ENCODE measurements around the gene ITIH2. TPM values are rescaled to one million over a fixed set of nuclear protein-coding genes. Genes with fewer than 3 reads are reported as not detected.

ITIH2 gene
- total RNA-seq, 4 donors from 2014 or later: not detected

GRCh38 chr10:7797582-7797981, 94.5 kb downstream of the ITIH2 start:
- intact Hi-C loops (cut with DNase I; ENCODE audit: low total_unique reads): no loop called here
- no peaks in the 10 kb centered on the region for H3K9me3 ChIP-seq
- no peaks in the 10 kb centered on the region for H3K27me3 ChIP-seq
- H3K36me3 ChIP-seq: peaks cover 0 to 54% (median 29%) of the 10 kb centered on the region in 4 donors
- TF ChIP-seq POLR2AphosphoS5 (IDR thresholded peaks at IDR 0.05) (no peak), EP300 (IDR thresholded peaks at IDR 0.05; ENCODE audit: low read depth) (no peak), POLR2A (IDR thresholded peaks at IDR 0.05) (no peak), CTCF (IDR thresholded peaks at IDR 0.05) (no peak)
- 75 to 78% methylated on average over 5 to 6 of the region's 6 CpGs for WGBS, 2 donors (ENCODE audit: low coverage in 1 of 2)
- no peak overlapping the region for H3K4me3 ChIP-seq
- no peak overlapping the region for H3K27ac ChIP-seq
- DNase-seq: no peak
- in situ Hi-C loops (cut with MboI; ENCODE audit: low pct_ligation_motif_present in 1 of 4, low pct_unique_long_range_greater_than_20kb in 1 of 4, low sequenced_read_pairs in 3 of 4): no loop called here
- H3K4me1 ChIP-seq: peaks cover 0 to 35% (median 18%) of the 10 kb centered on the region in 4 donors

Other genes starting within 250 kb of the ITIH2 start
- gene ITIH5, start 36.4 kb upstream of the ITIH2 start, total RNA-seq: 100 to 1,000 TPM in 1 of 4 donors, 10 to 100 TPM in 3; 13.2 to 169 (median 17.0) TPM
- 10 to 100 TPM in 1 of 4 donors, 1 to 10 TPM in 3; 1.8 to 10.8 (median 5.5) TPM for gene KIN, start 84.7 kb downstream of the ITIH2 start, total RNA-seq
- 100 to 1,000 TPM; 193 to 492 (median 332) TPM for gene ATP5F1C, start 84.9 kb downstream of the ITIH2 start, total RNA-seq
- gene TAF3, start 115.2 kb downstream of the ITIH2 start, total RNA-seq: 10 to 100 TPM in 2 of 4 donors, 1 to 10 TPM in 2; 4.8 to 35.6 (median 9.6) TPM